HepG2 (cell line): Measurements from ENCODE around the gene TMEM8B.

Experiments
- AFF4 ChIP-seq: sonication (generic); formaldehyde crosslinking; IDR thresholded peaks from 2 replicates; pipeline ENCODE4 v1.4.0; 2020; ENCODE audit warnings: missing genetic modification reagents
- ARID4A ChIP-seq: sonication (generic); formaldehyde crosslinking; IDR thresholded peaks from 2 replicates; pipeline ENCODE4 v1.5.0; 2020; ENCODE audit warnings: mild to moderate bottlenecking, missing genetic modification reagents, borderline replicate concordance
- ATF5 ChIP-seq: sonication (generic); formaldehyde crosslinking; IDR thresholded peaks from 2 replicates; pipeline ENCODE4 v1.4.0; 2020; ENCODE audit warnings: mild to moderate bottlenecking, low read depth, missing genetic modification reagents
- CCDC6 ChIP-seq: sonication (generic); formaldehyde crosslinking; IDR thresholded peaks from 2 replicates; pipeline ENCODE4 v1.8.1; 2022; ENCODE audit warnings: mild to moderate bottlenecking, missing genetic modification reagents, moderate library complexity
- CHD2 ChIP-seq: IDR thresholded peaks from 2 replicates; pipeline ENCODE4 v1.6.1; 2011; ENCODE audit warnings: low read depth, low read length, improper control_type of control experiment
- CTCF ChIP-seq: sonication (generic); formaldehyde crosslinking; IDR thresholded peaks from 2 replicates; pipeline ENCODE4 v1.5.0; 2020; ENCODE audit warnings: mild to moderate bottlenecking, missing genetic modification reagents, moderate library complexity
- DBP ChIP-seq: sonication (generic); formaldehyde crosslinking; IDR thresholded peaks from 2 replicates; pipeline ENCODE4 v1.4.0; 2020; ENCODE audit warnings: missing genetic modification reagents; ENCODE audit errors: not compliant biosample characterization
- MEIS2 ChIP-seq: sonication (generic); formaldehyde crosslinking; IDR thresholded peaks from 2 replicates; pipeline ENCODE4 v1.9.0; 2021; ENCODE audit warnings: mild to moderate bottlenecking, missing genetic modification reagents
- PRDM10 ChIP-seq: sonication (generic); formaldehyde crosslinking; IDR thresholded peaks from 2 replicates; pipeline ENCODE4 v1.4.0; 2020; ENCODE audit warnings: low read depth, missing genetic modification reagents
- PTBP1 ChIP-seq: fragments of 200-400 bp; formaldehyde crosslinking; IDR thresholded peaks from 2 replicates; pipeline ENCODE4 v1.6.1; 2018; ENCODE audit warnings: low read length, low read depth; ENCODE audit not compliant: poor library complexity, severe bottlenecking
- SIN3A ChIP-seq: IDR thresholded peaks from 2 replicates; pipeline ENCODE4 v1.6.1; 2011; ENCODE audit warnings: low read depth, mild to moderate bottlenecking, control low read depth, low read length, borderline replicate concordance
- ZBTB7B ChIP-seq: sonication (generic); formaldehyde crosslinking; IDR thresholded peaks from 2 replicates; pipeline ENCODE4 v1.4.0; 2020; ENCODE audit warnings: missing genetic modification reagents
- ZNF18 ChIP-seq: sonication (generic); formaldehyde crosslinking; IDR thresholded peaks from 2 replicates; pipeline ENCODE4 v1.8.0; 2022; ENCODE audit warnings: mild to moderate bottlenecking, missing genetic modification reagents; ENCODE audit not compliant: insufficient replicate concordance
- ZNF644 ChIP-seq: IDR thresholded peaks from 2 replicates; pipeline ENCODE4 v1.6.1; 2016; ENCODE audit warnings: low read depth

- no peak for TF ChIP-seq ZNF644 (CRISPR knock-in tag)
- TF ChIP-seq DBP (CRISPR knock-in tag): no peak
- TF ChIP-seq CTCF (CRISPR knock-in tag): no peak
- no peak for TF ChIP-seq ARID4A (CRISPR knock-in tag)
- no peak for TF ChIP-seq PTBP1
- TF ChIP-seq ZNF18 (CRISPR knock-in tag): no peak
- no peak for TF ChIP-seq ZBTB7B (CRISPR knock-in tag)
- no peak for TF ChIP-seq AFF4 (CRISPR knock-in tag)
- TF ChIP-seq ATF5 (CRISPR knock-in tag): no peak
- TF ChIP-seq PRDM10 (CRISPR knock-in tag): no peak
- TF ChIP-seq CCDC6 (CRISPR knock-in tag): no peak
- TF ChIP-seq CHD2: no peak
- TF ChIP-seq SIN3A: no peak
- no peak for TF ChIP-seq MEIS2 (CRISPR knock-in tag)
These were observed 39.5 kb upstream of the TMEM8B start for GRCh38 chr9:35789541-35789940.
